HG03432 (cell line): ENCODE data around the gene RGS7.
"Not testable (repeated sequence)": the region's sequence is repeated elsewhere in the genome, so short reads cannot be mapped to it uniquely, and the experiment has no call there.

ENCODE experiments used
- ATAC-seq: cut with Tn5 transposase; IDR thresholded peaks from one replicate; pipeline ENCODE4 v1.9.1; 2021; ENCODE audit warnings: mild to moderate bottlenecking, moderate library complexity; ENCODE audit not compliant: unreplicated experiment

The RGS7 gene

DNA sequence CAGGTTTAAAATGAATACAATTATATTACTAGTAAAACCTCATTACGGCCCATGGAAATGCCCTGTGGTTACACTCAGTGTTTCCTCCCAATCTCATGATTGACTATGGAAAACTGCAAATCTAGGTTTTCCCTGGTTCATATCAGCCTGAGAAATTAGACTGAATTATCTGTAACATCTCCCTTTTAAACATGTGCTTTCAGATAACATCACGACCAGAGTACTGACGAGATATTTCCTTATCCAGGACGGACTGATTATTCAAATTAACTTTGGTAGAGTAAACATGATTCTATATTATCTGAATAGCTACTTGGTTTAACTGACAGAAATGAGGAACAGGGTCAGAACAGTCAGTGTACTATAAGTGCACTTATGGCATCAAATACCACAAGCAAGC is 82.3 kb downstream of the RGS7 start:
- ATAC-seq, result no peak

DNA sequence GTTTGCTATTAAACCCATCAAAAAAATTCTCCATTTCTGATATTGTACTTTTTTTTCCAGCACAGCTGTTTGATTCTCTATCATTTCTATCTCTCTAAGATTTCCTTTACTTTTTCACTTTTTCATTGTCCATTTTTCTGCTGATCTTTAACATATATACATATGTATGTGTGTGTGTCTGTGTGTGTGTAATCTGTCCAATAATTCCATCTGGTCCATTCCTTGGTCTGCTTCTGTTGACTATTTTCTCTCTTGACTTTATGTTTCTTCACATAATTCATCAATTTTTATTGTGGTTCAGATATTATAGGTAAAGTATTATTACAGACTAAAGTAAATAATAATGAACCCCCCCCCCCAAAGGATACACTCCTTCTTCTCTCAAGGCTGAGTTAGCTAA is 84.2 kb downstream of the RGS7 start:
- no peak for ATAC-seq

DNA sequence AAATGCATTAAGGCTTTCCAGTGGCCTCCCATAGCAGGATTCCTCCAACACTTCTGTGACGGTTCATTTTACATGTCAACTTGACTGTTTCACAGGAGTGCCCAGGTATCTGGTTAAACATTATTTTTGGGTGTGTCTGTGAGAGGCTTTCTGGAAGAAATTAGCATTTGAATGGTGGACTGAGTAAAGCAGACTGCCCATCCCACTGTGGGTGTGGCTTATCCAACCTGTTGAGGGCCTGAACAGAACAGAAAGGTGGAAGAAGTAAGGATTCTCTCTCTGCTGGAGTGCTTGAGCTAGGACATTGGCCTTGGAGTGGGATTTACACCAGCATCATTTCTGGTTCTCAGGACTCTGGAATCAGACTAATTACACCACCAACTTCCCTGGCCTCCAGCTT is 85.6 kb downstream of the RGS7 start:
- no peak for ATAC-seq

DNA sequence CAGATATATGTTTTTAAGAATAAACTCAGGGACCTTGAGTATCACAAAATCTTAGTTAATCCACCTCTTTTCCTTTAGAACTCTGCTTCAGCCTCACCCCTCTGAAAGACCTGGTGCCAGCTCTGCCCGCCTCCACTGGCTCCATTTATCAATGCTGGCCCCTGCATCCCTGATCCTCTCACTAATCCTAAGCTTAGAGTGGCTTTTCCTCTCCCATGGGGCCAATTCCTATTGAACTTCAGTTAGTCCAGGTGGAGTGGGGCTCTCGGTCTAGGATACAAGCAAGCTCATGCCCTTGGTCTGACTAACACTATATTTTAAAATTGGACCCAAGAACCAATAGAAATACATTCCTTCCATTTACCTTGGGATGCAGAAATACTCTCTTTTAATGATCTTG is 87.0 kb downstream of the RGS7 start:
- no peak for ATAC-seq

DNA sequence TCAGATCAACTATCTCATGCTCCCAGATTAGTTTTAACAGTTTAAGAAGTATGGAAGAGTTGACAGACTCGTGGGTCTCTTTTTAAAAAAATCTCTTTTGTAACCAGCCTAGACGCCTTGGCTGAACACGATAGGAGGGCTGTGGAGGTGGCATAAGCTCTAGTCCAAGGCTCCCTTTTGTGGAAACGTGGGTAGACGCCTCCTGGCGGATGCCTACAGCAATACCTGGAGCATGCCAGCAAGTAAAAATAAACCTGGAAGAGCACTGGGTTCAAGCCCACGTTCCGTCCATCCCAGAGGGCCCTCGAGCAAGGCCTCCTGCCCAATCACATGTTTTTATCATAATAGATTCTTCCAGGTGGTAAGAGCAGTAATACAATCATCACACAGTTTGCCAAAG is 87.9 kb downstream of the RGS7 start:
- no peak for ATAC-seq

DNA sequence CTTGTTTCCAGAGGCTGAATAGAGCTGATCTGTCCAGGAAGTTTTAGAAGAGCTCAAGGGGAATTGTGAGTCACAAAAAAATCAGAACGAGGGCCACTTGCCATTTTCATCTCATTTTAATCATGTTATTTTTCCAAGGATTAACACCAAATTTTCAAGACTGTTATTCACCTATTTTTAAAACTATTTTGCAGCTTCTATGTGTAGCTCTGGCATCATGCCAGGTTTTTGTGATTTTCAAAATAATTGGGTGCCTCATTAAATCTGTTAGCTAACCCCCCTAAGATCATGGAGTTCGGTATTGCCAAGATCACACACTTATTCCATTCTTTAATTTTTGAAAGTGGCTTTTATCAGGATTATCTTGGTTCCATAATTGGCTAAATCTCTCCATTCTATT is 90.9 kb downstream of the RGS7 start:
- ATAC-seq, result no peak

DNA sequence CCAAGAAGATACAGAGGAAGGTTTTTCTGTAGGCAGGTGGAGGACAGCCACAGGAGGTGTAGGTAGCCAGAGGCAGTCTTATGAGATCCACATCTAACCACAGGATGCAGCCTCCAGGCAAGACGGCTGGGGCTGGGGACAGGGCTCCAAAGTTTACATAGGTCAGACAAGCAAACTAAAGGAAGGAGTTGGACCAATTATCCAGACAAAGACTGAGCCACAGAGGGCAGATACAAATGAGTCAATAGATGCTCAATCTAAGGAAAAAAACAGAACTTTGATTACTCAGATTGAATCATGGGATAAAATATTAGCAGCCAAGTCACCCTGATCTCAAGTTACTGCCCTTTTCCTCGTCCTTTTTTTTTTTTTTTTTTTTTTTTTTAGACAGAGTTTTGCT is 91.6 kb downstream of the RGS7 start:
- no peak for ATAC-seq

DNA sequence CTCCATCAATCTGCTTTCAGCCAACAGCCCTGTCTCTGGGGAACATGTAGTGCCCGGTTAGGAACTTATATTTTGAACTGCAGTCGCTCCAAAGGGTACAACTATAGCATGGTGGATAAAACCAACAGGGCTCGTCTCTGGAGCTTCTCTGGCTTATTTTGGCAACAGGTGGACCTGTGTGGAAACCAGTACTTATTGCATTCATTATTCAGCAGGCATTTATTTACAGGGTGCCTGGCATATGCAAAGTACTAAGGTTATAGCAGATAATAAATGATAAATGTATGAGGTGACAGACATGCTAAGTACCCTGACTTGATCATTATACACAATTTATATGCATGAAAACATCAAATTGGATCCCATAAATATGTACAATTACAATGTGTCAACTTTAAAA is 93.7 kb downstream of the RGS7 start:
- ATAC-seq, result no peak

DNA sequence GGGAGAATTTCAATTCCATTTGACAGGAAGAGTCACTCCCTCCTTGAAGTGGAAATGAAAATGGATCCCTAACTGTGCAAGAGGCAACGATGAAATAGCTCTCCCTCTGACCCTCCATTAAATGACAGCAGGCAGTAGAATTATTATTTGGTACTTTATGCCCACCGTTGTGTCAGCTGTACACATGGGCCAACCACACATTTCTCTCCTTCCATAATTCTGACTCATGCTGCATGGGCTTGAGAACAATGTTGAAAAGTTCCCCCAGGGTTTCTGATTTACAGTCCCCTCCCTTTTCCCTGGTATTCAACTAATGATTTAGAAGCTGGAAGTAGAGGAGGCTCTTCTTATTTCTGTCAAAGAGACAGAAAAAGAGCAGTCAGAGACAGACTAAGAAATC is 103.5 kb downstream of the RGS7 start:
- ATAC-seq, result no peak

DNA sequence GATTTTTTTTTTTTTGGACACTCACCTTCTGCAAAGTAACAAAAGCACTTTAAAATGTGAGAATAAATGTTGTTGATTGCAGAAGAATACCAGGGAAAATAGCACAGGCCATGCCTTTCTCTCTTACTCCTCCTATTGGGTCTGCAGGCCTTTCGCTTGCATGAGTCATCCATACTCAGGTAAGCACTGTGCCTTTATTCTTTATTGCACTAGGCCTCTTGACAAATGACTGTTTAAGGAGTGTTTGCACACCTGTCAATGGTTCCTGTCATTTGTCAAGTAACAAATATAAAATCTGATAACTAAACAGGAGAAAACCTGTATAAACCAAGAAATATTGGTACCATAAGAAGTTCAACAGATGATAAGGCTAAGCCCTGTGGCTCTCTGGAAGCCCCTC is 106.5 kb downstream of the RGS7 start:
- no peak for ATAC-seq

DNA sequence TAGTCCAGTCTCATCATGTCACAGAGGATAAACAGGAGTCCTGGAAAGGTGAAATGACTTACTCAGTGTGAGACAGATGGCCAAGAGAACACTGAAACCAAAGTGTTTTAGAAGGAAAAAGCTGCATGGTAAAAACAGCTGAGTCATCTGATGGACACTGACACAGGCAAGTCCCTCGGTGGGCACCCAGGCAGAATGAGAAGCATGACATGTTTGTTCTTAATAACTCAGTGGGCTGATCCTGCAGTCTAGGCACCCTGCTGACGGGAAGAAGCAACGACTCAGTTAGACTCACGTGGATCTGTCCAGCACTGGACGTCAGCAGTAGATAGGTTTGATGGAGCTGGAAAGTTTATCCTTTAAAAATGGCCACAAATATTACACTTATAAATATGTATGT is 116.9 kb downstream of the RGS7 start:
- no peak for ATAC-seq

DNA sequence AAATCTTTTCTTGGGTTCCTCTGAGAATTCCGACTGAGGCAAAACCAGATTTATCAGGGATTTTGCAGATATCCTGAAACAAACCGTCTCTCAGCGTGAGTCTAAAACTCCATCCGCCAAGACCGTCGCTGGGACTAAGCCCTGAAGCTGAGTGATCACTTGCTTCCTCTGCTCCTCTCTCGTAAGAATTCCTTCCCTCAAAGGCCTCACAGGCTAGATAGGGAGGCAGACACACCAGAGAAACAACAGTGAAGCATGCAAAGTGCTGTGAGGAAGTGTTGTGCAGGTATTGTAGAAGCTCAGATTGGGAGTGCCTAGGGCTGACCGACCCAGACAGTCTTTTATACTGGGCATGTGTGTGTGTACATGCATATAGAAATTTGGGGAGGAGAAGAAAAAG is 119.1 kb downstream of the RGS7 start:
- no peak for ATAC-seq

DNA sequence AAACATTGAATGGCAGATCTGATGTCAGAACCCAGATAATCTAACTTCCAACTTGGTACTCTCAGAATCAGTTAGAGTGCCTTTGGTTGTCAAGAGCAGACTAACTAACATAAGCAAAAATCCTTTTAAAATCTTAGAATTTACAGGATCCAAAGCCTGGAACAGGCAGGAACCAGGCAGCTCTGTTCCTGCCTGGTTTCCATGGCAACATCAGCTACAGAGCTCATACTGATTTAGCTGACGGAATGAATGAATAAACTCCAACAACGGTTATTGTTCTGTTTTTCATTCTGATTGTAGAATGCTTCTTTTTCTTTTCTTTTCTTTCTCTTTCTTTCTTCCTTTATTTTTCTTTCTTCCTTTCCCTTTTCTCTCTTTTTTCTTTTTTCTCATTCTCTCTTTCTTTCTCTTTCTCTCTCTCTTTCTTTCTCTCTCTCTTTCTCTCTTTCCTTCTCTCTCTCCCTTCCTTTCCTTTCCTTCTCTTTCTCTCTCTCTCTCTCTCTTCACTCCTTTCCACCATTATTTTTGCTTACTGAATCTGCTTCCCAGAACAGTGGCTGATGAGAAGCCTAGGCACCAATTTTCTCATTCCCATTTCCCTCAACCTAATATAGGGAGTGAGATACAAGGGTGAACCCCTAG is 121.6 kb downstream of the RGS7 start:
- no peak for ATAC-seq

DNA sequence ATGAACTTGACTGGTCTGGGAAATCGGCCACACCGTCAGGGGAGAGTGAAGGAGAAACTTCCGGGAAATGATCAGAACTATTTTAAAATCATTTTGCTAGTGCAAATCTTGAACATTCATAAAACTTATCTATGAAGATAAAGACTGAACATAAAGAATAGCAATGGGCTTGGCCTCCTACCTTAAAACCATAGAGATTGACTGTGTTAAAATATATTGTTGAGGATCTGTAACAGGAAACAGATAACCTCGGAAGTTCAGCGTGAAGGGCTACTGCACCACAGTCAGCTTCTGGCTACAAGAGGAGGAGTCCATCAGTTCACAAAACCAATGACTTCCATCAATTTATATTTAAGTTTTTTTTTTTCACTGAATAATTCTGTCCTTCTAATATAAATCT is 127.3 kb downstream of the RGS7 start:
- ATAC-seq, result no peak

DNA sequence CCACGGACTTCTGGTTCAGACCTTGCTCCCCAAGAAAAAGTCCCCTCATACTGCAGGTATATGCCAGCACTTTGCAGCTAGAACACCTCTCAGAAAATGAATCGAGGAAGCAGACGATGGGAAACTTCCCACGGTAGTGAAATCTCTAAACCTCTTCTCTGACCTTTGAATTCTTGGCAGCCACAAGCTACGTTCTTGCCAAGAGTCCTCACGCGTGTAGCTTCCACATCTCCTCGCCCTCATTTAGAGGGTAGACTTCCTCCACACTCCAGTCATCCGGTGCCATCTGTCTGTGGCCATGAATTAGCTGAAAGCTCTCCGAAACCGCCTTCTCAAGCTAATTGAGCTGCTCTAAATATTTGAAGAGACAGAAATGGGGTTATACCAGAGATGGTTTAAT is 127.8 kb downstream of the RGS7 start:
- ATAC-seq, result no peak

DNA sequence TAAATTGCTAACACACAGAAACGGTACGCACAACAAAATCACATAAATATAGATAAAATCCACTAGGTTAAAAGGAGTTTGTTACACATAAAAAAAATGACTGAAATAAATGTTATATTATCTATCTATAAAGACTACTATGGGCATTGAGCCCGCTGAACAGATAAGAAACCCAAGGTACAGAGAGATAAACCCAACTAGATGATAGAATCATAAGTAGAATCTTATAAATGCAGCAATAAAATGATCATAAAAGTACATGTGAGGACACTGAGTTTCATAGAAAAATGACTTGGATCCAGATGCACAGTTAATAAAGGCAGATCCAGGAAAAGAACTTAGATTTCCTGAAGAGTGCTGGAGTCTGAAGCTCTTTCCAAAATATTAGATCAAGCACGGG is 128.7 kb downstream of the RGS7 start:
- no peak for ATAC-seq

DNA sequence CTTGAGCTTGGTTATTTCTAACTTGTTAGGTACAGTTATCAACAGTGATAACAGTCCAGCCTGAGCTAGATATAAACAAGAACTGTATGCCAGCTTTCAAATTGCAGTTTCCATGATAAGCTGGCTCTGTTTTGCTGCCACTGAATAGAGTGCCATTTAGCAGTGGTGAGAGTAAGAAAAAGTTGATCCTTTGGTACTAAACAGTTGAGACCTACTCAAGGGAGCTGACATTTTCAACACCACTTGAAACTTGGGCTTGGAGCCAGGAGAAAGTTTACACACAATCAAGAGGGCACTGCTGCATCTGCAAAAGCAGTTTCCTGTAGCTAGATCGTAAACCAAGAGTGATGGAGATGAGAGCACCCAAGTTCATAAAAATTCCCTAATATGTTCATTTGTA is 131.3 kb downstream of the RGS7 start:
- ATAC-seq, result no peak

DNA sequence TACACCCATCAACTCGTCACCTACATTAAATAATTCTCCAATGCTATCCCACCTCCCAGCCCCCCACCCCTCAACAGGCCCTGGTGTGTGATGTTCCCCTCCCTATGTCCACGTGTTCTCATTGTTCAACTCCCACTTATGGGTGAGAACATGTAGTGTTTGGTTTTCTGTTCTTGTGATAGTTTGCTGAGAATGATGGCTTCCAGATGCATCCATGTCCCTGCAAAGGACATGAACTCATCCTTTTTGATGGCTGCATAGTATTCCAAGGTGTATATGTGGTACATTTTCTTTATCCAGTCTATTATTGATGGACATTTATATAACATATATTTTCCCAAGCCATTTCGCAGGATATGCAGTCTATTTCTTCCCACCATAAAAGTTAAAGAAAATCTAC is 132.8 kb downstream of the RGS7 start:
- not testable (repeated sequence) for ATAC-seq

DNA sequence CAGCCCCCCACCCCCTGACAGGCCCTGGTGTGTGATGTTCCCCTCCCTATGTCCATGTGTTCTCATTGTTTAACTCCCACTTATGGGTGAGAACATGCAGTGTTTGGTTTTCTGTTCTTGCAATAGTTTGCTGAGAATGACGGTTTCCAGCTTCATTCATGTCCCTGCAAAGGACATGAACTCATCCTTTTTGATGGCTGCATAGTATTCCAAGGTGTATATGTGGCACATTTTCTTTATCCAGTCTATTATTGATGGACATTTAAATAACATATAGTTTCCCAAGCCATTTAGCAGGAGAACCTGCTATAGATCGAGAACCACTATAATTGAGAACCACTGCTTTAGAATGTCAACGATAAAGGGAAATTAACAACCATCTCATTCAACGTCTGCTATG is 134.2 kb downstream of the RGS7 start:
- not testable (repeated sequence) for ATAC-seq

DNA sequence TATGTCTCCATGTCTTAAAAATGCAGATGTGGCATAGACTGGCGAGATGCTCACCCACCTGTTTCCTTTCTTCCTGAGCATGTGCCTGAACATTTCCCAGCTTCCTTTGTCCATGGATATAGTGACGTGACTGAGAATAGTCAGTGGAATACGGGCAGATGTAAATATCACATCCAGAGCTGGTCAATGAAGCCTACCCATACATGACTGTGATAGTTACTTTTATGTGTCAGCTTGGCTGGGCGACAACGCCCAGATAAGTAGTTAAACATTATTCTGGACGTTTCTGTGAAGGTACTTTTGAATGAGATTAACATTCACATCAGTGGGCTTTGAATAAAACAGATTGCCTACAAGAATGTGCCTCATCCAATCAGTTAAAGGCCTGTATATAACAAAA is 135.7 kb downstream of the RGS7 start:
- no peak for ATAC-seq

DNA sequence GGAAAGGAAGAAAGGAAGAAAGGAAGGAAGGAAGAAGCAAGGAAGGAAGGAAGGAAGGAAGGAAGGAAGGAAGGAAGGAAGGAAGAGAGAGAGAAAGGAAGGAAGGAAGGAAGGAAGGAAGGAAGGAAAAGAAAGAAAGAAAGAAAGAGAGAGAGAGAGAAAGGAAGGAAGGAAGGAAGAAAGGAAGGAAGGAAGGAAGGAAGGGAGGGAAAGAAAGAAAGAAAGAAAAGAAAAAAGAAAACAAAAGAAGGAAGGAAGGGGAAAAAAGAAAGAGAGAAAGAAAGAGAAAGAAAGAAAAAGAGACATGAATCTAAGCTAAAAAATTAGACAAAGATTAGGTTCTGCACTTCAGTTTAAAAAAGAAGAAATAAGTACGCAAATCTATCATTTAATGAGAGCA is 136.1 kb downstream of the RGS7 start:
- ATAC-seq, result not testable (repeated sequence)

DNA sequence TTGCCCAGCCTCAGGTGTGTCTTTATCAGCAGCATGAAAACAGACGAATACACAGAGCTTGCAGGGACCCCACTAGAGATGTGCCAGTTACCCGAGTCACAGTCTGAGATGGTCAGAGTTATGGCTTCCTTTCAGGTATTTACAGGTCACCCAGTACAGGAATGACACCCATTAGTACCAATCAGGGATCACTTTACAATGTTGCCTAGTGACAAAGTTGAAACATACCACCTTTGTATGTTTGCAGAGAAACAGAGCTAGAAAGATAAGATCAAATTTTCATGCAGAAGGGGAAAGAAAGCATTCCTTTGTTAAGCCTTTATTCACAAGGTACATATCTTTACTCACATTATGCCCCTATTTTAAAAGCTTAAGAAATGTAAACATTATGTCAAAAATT is 137.6 kb downstream of the RGS7 start:
- no peak for ATAC-seq

DNA sequence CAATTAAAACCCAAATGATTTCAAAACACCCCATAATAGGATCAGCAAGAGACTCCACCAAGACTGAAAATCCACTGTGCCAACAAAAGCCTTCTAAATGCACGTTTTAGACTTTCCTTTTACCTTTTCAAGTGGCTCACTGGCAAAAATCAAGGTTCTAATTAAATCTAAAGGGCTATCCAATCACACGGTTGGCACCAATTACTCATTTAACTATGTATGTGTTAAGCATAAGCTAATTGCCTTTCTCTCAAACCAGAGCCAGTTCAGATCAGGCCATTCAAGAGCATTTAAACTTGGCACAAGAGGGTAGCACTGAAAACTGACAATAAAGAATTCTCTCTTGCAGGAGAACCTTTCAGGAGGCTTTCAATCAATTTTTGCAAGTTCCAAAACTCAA is 139.5 kb downstream of the RGS7 start:
- ATAC-seq, result no peak

DNA sequence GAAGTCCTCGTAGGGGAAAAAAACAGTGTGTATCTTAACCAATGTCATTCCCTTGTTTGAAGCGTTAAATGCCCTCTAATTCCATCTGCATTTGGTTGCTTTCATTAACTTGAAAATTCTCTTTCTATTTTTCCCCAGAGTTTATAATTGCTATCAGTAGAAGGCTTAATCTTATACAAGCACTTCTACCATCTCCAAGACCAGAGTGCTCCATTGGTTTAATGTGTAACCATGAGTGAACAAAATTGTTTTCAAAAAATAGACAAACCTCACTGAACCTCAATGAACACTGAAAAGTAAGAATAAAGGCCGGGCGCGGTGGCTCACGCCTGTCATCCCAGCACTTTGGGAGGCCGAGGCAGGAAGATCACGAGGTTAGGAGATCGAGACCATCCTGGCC is 141.3 kb downstream of the RGS7 start:
- no peak for ATAC-seq
